B cell (primary cell): ENCODE data around the gene CDH13. TPM values are rescaled to one million over a fixed set of nuclear protein-coding genes. Genes with fewer than 3 reads are reported as not detected.

Experiments used
- ATAC-seq: fragments of 200-7000 bp; cut with Tn5 transposase; one replicate; pipeline ENCODE4 v1.10.0; 2021; ENCODE audit warnings: low read depth, mild to moderate bottlenecking, moderate number of reproducible peaks, moderate library complexity
- CTCF ChIA-PET: fragments of 350-600 bp; sonication (Branson Sonifier 250); formaldehyde crosslinking; loops from one replicate; lab custom pipeline; 2021; ENCODE audit warnings: antibody characterized with exemption, inconsistent platforms; lab: Charles Lee
- POLR2A ChIA-PET: fragments of 350-600 bp; sonication (Branson Sonifier 250); formaldehyde crosslinking; loops from one replicate; lab custom pipeline; 2021; ENCODE audit warnings: antibody characterized with exemption; lab: Charles Lee
- DNase-seq: peaks from one replicate; pipeline ENCODE4 v3.0.0; 2013
- H2AFZ ChIP-seq: 2 replicates; pipeline ENCODE4 v1.6.1; 2012; ENCODE audit warnings: mild to moderate bottlenecking, low read depth, low read length; ENCODE audit not compliant: insufficient read depth, poor library complexity, severe bottlenecking
- H3K27ac ChIP-seq, 2 donors: 1 replicate in 1 of 2; 2 replicates in 1 of 2; pipeline ENCODE4 v1.5.1; 2012 to 2013; ENCODE audit warnings: low read length in 2 of 2, mild to moderate bottlenecking in 2 of 2, moderate library complexity in 1 of 2
- H3K27me3 ChIP-seq, 4 experiments: fragments of 200-600 bp in 1 of 4; sonication (generic) in 1 of 4; replicated peaks in 1 of 4; 1 replicate in 2 of 4; 2 replicates in 2 of 4; pipeline versions ENCODE4 v1.6.1 to v1.7.0; 2013 to 2016; ENCODE audit warnings: low read length in 3 of 4, mild to moderate bottlenecking in 2 of 4, mixed read lengths in 1 of 4, moderate library complexity in 1 of 4; ENCODE audit not compliant: insufficient read depth in 4 of 4, control insufficient read depth in 3 of 4; ENCODE audit errors: control extremely low read depth in 1 of 4
- H3K36me3 ChIP-seq, 2 experiments: replicated peaks in 1 of 2; 1 replicate in 1 of 2; 2 replicates in 1 of 2; pipeline versions ENCODE4 v1.6.1 to v1.7.1; 2013; ENCODE audit warnings: low read length in 1 of 2; ENCODE audit not compliant: insufficient read depth in 2 of 2, control insufficient read depth in 1 of 2; ENCODE audit errors: control extremely low read depth in 1 of 2, extremely low read depth in 1 of 2
- H3K4me1 ChIP-seq, 2 donors: fragments of 200-600 bp in 1 of 2; sonication (generic) in 1 of 2; 1 replicate in 1 of 2; 2 replicates in 1 of 2; pipeline versions ENCODE4 v1.5.1 to v1.6.1; 2013 to 2017; ENCODE audit warnings: low read length in 2 of 2; ENCODE audit not compliant: control insufficient read depth in 2 of 2, insufficient read depth in 2 of 2
- H3K4me2 ChIP-seq: replicated peaks from 2 replicates; pipeline ENCODE3; 2012; ENCODE audit warnings: mild to moderate bottlenecking, low read depth, low read length; ENCODE audit not compliant: poor library complexity, severe bottlenecking
- H3K4me3 ChIP-seq, 5 experiments: fragments of 200-600 bp in 1 of 5; sonication (generic) in 1 of 5; 1 replicate in 3 of 5; 2 replicates in 2 of 5; pipeline versions ENCODE4 v1.5.1 to v1.7.0; 2011 to 2016; ENCODE audit warnings: low read length in 4 of 5, mild to moderate bottlenecking in 4 of 5, low read depth in 2 of 5, control low read depth in 1 of 5, moderate library complexity in 1 of 5; ENCODE audit not compliant: insufficient read depth in 1 of 5; ENCODE audit errors: control extremely low read depth in 1 of 5, extremely low read depth in 1 of 5
- H3K79me2 ChIP-seq: fragments of 200-600 bp; sonication (generic); one replicate; pipeline ENCODE4 v1.6.0; 2016; ENCODE audit warnings: low read length; ENCODE audit not compliant: control insufficient read depth, insufficient read depth
- H3K9ac ChIP-seq: fragments of 200-600 bp; sonication (generic); 2 replicates; pipeline ENCODE4 v1.6.1; 2017; ENCODE audit warnings: mild to moderate bottlenecking, low read length, moderate library complexity
- H3K9me3 ChIP-seq, 3 donors: one replicate each; pipeline versions ENCODE4 v1.6.1 to v1.7.1; 2013; ENCODE audit warnings: low read length in 2 of 3; ENCODE audit not compliant: control insufficient read depth in 2 of 3, insufficient read depth in 1 of 3; ENCODE audit errors: control extremely low read depth in 1 of 3
- H4K20me1 ChIP-seq: 2 replicates; pipeline ENCODE4 v1.6.0; 2012; ENCODE audit warnings: mild to moderate bottlenecking, low read length; ENCODE audit not compliant: insufficient read depth, control insufficient read depth, poor library complexity, severe bottlenecking
- H3K27ac Mint-ChIP-seq: one replicate; pipeline ENCODE4 v1.8.0; 2021; ENCODE audit warnings: mixed read lengths
- H3K27me3 Mint-ChIP-seq: one replicate; pipeline ENCODE4 v1.8.0; 2021; ENCODE audit warnings: mixed read lengths
- H3K4me1 Mint-ChIP-seq: one replicate; pipeline ENCODE4 v1.8.0; 2021; ENCODE audit warnings: mixed read lengths
- H3K4me3 Mint-ChIP-seq: one replicate; pipeline ENCODE4 v1.8.0; 2021; ENCODE audit warnings: mixed read lengths
- H3K9me3 Mint-ChIP-seq: one replicate; pipeline ENCODE4 v1.8.0; 2022; ENCODE audit warnings: mixed read lengths; ENCODE audit not compliant: insufficient read depth
- EZH2 ChIP-seq: IDR thresholded peaks from 2 replicates; pipeline ENCODE4 v1.6.1; 2012; ENCODE audit warnings: borderline replicate concordance, low read depth, mild to moderate bottlenecking, moderate library complexity, low read length; ENCODE audit not compliant: insufficient read depth, poor library complexity, severe bottlenecking
- WGBS: methylation state at CpG from one replicate; pipeline ENCODE4 v1.1.5; 2013; ENCODE audit warnings: missing lambda C conversion rate; ENCODE audit not compliant: insufficient coverage; 5-methylcytosine and 5-hydroxymethylcytosine counted together
- intact Hi-C: fragments of 100-400 bp; cut with micrococcal nuclease; formaldehyde crosslinking; loops from one replicate; pipeline ENCODE4 v1.10.0; 2022
- polyA plus RNA-seq: library from polyadenylated mRNA; depleted of rRNA; stranded (reverse); fragments of >200 nt; gene quantifications from 2 replicates; pipeline ENCODE4 v1.2.3, GENCODE V29; 2012
- total RNA-seq, 2 donors: library from RNA; stranded (reverse); fragments of 120-200 nt in 1 of 2; gene quantifications; 1 replicate in 1 of 2; 2 replicates in 1 of 2; pipeline versions ENCODE4 v1.2.3 to v1.2.4, GENCODE V29; 2013 to 2022

CDH13 gene
- total and polyA plus RNA-seq, 2 donors (not counting 1 experiment from before 2014, with no cell fraction given), result not detected

GRCh38 chr16:83792391-83792790 is 1165.6 kb downstream of the CDH13 start:
- intact Hi-C loops, result no loop called here
- H3K4me2 ChIP-seq, result no peak overlapping the region
- H3K4me3 Mint-ChIP-seq, result no peak overlapping the region
- no peaks in the 10 kb centered on the region for H3K27me3 ChIP-seq
- no peak overlapping the region for H3K27ac ChIP-seq
- no peak overlapping the region for H2AFZ ChIP-seq
- no peak for DNase-seq
- no peaks in the 10 kb centered on the region for H3K4me1 ChIP-seq
- H3K79me2 ChIP-seq, result no peaks in the 10 kb centered on the region
- no CpG with 5 or more reads among the region's 2 CpGs for WGBS
- no peak for TF ChIP-seq EZH2
- POLR2A ChIA-PET, result no interaction called here
- peaks cover 4% of the 10 kb centered on the region for H3K9me3 Mint-ChIP-seq
- no peak overlapping the region for H3K4me3 ChIP-seq
- H3K27me3 Mint-ChIP-seq, result no peaks in the 10 kb centered on the region
- no peaks in the 10 kb centered on the region for H4K20me1 ChIP-seq
- no peak overlapping the region for H3K9ac ChIP-seq
- CTCF ChIA-PET, result no interaction called here
- no peak for ATAC-seq
- no peak overlapping the region for H3K27ac Mint-ChIP-seq
- H3K9me3 ChIP-seq, result peaks cover 0 to 6% (median 0%) of the 10 kb centered on the region in 3 donors
- peaks cover 0 to 3% of the 10 kb centered on the region in 2 experiments for H3K36me3 ChIP-seq
- no peaks in the 10 kb centered on the region for H3K4me1 Mint-ChIP-seq

- H3K9me3 ChIP-seq, result peaks cover 0 to 6% (median 0%) of the 10 kb centered on the region in 3 donors
- H4K20me1 ChIP-seq, result no peaks in the 10 kb centered on the region
- H3K27me3 Mint-ChIP-seq, result no peaks in the 10 kb centered on the region
- no peak overlapping the region for H2AFZ ChIP-seq
- H3K27ac ChIP-seq, result no peak overlapping the region
- peaks cover 4% of the 10 kb centered on the region for H3K9me3 Mint-ChIP-seq
- intact Hi-C loops, result no loop called here
- ATAC-seq, result no peak
- WGBS, result 89% methylated on average over 9 of the region's 9 CpGs
- H3K4me3 ChIP-seq, result no peak overlapping the region
- ChIA-PET CTCF (no interaction called here), POLR2A (no interaction called here)
- no peak overlapping the region for H3K4me2 ChIP-seq
- no peaks in the 10 kb centered on the region for H3K4me1 Mint-ChIP-seq
- H3K4me1 ChIP-seq, result no peaks in the 10 kb centered on the region
- H3K27ac Mint-ChIP-seq, result no peak overlapping the region
- DNase-seq, result no peak
- H3K9ac ChIP-seq, result no peak overlapping the region
- H3K4me3 Mint-ChIP-seq, result no peak overlapping the region
- H3K79me2 ChIP-seq, result no peaks in the 10 kb centered on the region
- H3K36me3 ChIP-seq, result peaks cover 0 to 3% of the 10 kb centered on the region in 2 experiments
- no peak for TF ChIP-seq EZH2
- no peaks in the 10 kb centered on the region for H3K27me3 ChIP-seq
Measured at GRCh38 chr16:83793179-83793578, 1166.4 kb downstream of the CDH13 start.
